HCT116 (cell line): ENCODE data around the gene KRT1. TPM values are rescaled to one million over a fixed set of nuclear protein-coding genes. Genes with fewer than 3 reads are reported as not detected.

ENCODE experiments used
- ATAC-seq: fragments of 200-7000 bp; cut with Tn5 transposase; 2 replicates; pipeline ENCODE4 v1.9.1; 2020; ENCODE audit warnings: mild to moderate bottlenecking, moderate library complexity
- BruUV-seq: library from RNA; stranded (reverse); fragments of 400-500 nt; replicated peaks from 2 replicates; lab custom pipeline; 2021; lab: Mats Ljungman, UMichigan
- CTCF ChIA-PET: fragments of 300-600 bp; sonication (Branson Sonifier 250); formaldehyde crosslinking; loops from one replicate; lab custom pipeline; 2021; ENCODE audit warnings: antibody characterized with exemption; lab: Charles Lee
- POLR2A ChIA-PET: fragments of 300-600, 350-600 bp; sonication (Branson Sonifier 250); formaldehyde crosslinking; loops from one replicate; lab custom pipeline; 2021; ENCODE audit warnings: antibody characterized with exemption; lab: Charles Lee
- RAD21 ChIA-PET, 2 experiments: fragments of 300-600 bp; sonication (Branson Sonifier 250); formaldehyde crosslinking; loops; one replicate each; lab custom pipeline; 2023; ENCODE audit warnings: low total read pairs in 2 of 2; ENCODE audit not compliant: uncharacterized antibody in 2 of 2, unreplicated experiment in 2 of 2, low non-redundant PET in 1 of 2; lab: Charles Lee
- DNase-seq: peaks from one replicate; pipeline ENCODE4 v3.0.0-alpha.2; 2010; ENCODE audit warnings: low read depth, low spot score
- H2AFZ ChIP-seq: fragments of 200-600 bp; shearing (Covaris generic), sonication (generic); 2 replicates; pipeline ENCODE4 v1.6.1; 2017; ENCODE audit warnings: low read depth, mixed run types, mixed read lengths, antibody characterized with exemption, low read length; ENCODE audit not compliant: poor library complexity, severe bottlenecking
- H3K27ac ChIP-seq: 2 replicates; pipeline ENCODE4 v1.5.1; 2012; ENCODE audit warnings: low read depth, low read length
- H3K27me3 ChIP-seq: fragments of 200-600 bp; sonication (generic); 2 replicates; pipeline ENCODE4 v1.6.1; 2016; ENCODE audit warnings: mixed run types, low read length, mixed read lengths; ENCODE audit not compliant: insufficient read depth
- H3K36me3 ChIP-seq, 2 experiments: fragments of 200-500 bp in 1 of 2; fragments of 200-600 bp in 1 of 2; sonication (Bioruptor generic) in 1 of 2; sonication (generic) in 1 of 2; 2 replicates each; pipeline versions ENCODE4 v1.5.1 to v1.6.1; 2014 to 2016; ENCODE audit warnings: low read length in 2 of 2, inconsistent platforms in 1 of 2, mixed read lengths in 1 of 2, mixed run types in 1 of 2; ENCODE audit not compliant: insufficient read depth in 2 of 2, control insufficient read depth in 1 of 2
- H3K4me1 ChIP-seq, 2 experiments: fragments of 200-600 bp in 1 of 2; sonication (generic) in 1 of 2; 2 replicates each; pipeline versions ENCODE4 v1.5.1 to v1.6.1; 2012 to 2017; ENCODE audit warnings: low read length in 2 of 2, inconsistent platforms in 1 of 2, mild to moderate bottlenecking in 1 of 2, mixed read lengths in 1 of 2, mixed run types in 1 of 2, moderate library complexity in 1 of 2; ENCODE audit not compliant: insufficient read depth in 2 of 2, control insufficient read depth in 1 of 2
- H3K4me2 ChIP-seq: fragments of 200-600 bp; sonication (generic); 2 replicates; pipeline ENCODE4 v1.6.1; 2017; ENCODE audit warnings: mixed run types, low read length, mixed read lengths
- H3K4me3 ChIP-seq, 2 experiments: fragments of 200-600 bp in 1 of 2; sonication (generic) in 1 of 2; replicated peaks in 1 of 2; 2 replicates each; pipeline ENCODE4 v1.5.1; 2011 to 2016; ENCODE audit warnings: low read length in 2 of 2, control low read depth in 1 of 2, low read depth in 1 of 2, mild to moderate bottlenecking in 1 of 2, mixed read lengths in 1 of 2, mixed run types in 1 of 2
- H3K79me2 ChIP-seq: fragments of 200-600 bp; sonication (generic); 2 replicates; pipeline ENCODE4 v1.6.1; 2017; ENCODE audit warnings: mild to moderate bottlenecking, mixed run types, low read length, moderate library complexity, mixed read lengths; ENCODE audit not compliant: insufficient read depth
- H3K9ac ChIP-seq: fragments of 200-600 bp; sonication (generic); 2 replicates; pipeline ENCODE4 v1.6.1; 2016; ENCODE audit warnings: low read length, mixed read lengths
- H3K9me2 ChIP-seq: fragments of 200-600 bp; sonication (generic), shearing (Covaris generic); 2 replicates; pipeline ENCODE4 v1.6.1; 2017; ENCODE audit warnings: mixed run types, mild to moderate bottlenecking, moderate library complexity; ENCODE audit not compliant: insufficient read depth
- H3K9me3 ChIP-seq, 2 experiments: fragments of 200-500 bp in 1 of 2; fragments of 200-600 bp in 1 of 2; sonication (Bioruptor generic) in 1 of 2; sonication (generic) in 1 of 2; 2 replicates each; pipeline ENCODE4 v1.6.1; 2014 to 2017; ENCODE audit warnings: low read length in 2 of 2, mixed read lengths in 2 of 2, inconsistent platforms in 1 of 2, low read depth in 1 of 2, mild to moderate bottlenecking in 1 of 2, mixed run types in 1 of 2, moderate library complexity in 1 of 2; ENCODE audit not compliant: control insufficient read depth in 1 of 2, insufficient read depth in 1 of 2
- H4K20me1 ChIP-seq: fragments of 200-600 bp; sonication (generic), shearing (Covaris generic); 2 replicates; pipeline ENCODE4 v1.6.1; 2017; ENCODE audit warnings: mixed run types, mild to moderate bottlenecking, moderate library complexity; ENCODE audit not compliant: insufficient read depth
- CEBPB ChIP-seq: IDR thresholded peaks from 2 replicates; pipeline ENCODE4 v1.6.1; 2012; ENCODE audit warnings: low read depth
- ELF1 ChIP-seq: IDR thresholded peaks from 2 replicates; pipeline ENCODE4 v1.6.1; 2012; ENCODE audit warnings: low read depth, borderline replicate concordance
- EZH2 ChIP-seq: fragments of 200-600 bp; sonication (generic); IDR thresholded peaks from 2 replicates; pipeline ENCODE4 v1.6.1; 2017; ENCODE audit warnings: antibody characterized with exemption, mixed run types
- FOSL1 ChIP-seq: IDR thresholded peaks from 2 replicates; pipeline ENCODE4 v1.6.1; 2012; ENCODE audit warnings: low read depth
- JUND ChIP-seq: IDR thresholded peaks from 2 replicates; pipeline ENCODE4 v1.6.1; 2012
- POLR2AphosphoS5 ChIP-seq: IDR thresholded peaks from 2 replicates; pipeline ENCODE4 v1.6.1; 2011; ENCODE audit warnings: mild to moderate bottlenecking, low read depth, low read length, moderate library complexity
- RAD21 ChIP-seq: IDR thresholded peaks from 2 replicates; pipeline ENCODE4 v1.6.1; 2012; ENCODE audit warnings: low read depth, mild to moderate bottlenecking
- SIN3A ChIP-seq: IDR thresholded peaks from 2 replicates; pipeline ENCODE4 v1.6.1; 2012; ENCODE audit warnings: low read depth
- SRF ChIP-seq: IDR thresholded peaks from 2 replicates; pipeline ENCODE4 v1.6.1; 2012; ENCODE audit warnings: low read depth
- TCF7L2 ChIP-seq: IDR thresholded peaks from 2 replicates; pipeline ENCODE4 v1.7.0; 2011; ENCODE audit warnings: borderline replicate concordance, inconsistent platforms; ENCODE audit not compliant: insufficient read depth, insufficient read length; ENCODE audit errors: extremely low read depth
- ZNF274 ChIP-seq: fragments of 200-500 bp; sonication (Bioruptor generic); IDR thresholded peaks from 2 replicates; pipeline ENCODE4 v1.6.1; 2014; ENCODE audit warnings: mild to moderate bottlenecking, low read depth, low read length, inconsistent platforms
- intact Hi-C: fragments of 100-400 bp; cut with micrococcal nuclease; formaldehyde crosslinking; loops from 2 replicates; pipeline ENCODE4 v1.10.0; 2022
- total RNA-seq: library from RNA; stranded (reverse); gene quantifications from one replicate; pipeline ENCODE4 v1.2.1, GENCODE V29; 2021; ENCODE audit not compliant: unreplicated experiment
- TF ChIP-seq, protein P1 (sequence below): IDR thresholded peaks from 2 replicates; pipeline ENCODE4 v1.6.1; 2012
- TF ChIP-seq, protein P2 (sequence below): IDR thresholded peaks from 2 replicates; pipeline ENCODE4 v1.6.1; 2012
- TF ChIP-seq, protein P3 (sequence below), 3 experiments: fragments of 200-600 bp in 1 of 3; sonication (generic) in 1 of 3; IDR thresholded peaks in 2 of 3; conservative IDR thresholded peaks in 1 of 3; 2 replicates each; pipeline ENCODE4 v1.5.1; 2012 to 2017; ENCODE audit warnings: low read depth in 2 of 3, low read length in 2 of 3, antibody characterized with exemption in 1 of 3, borderline replicate concordance in 1 of 3, control low read depth in 1 of 3, mild to moderate bottlenecking in 1 of 3, mixed read lengths in 1 of 3, mixed run types in 1 of 3, moderate library complexity in 1 of 3; ENCODE audit not compliant: insufficient read depth in 1 of 3
- TF ChIP-seq, protein P4 (sequence below): IDR thresholded peaks from 2 replicates; pipeline ENCODE4 v1.6.1; 2012; ENCODE audit warnings: low read depth

Gene KRT1
- total RNA-seq, 1 experiment from 2014 or later, result 0.20 TPM

DNA sequence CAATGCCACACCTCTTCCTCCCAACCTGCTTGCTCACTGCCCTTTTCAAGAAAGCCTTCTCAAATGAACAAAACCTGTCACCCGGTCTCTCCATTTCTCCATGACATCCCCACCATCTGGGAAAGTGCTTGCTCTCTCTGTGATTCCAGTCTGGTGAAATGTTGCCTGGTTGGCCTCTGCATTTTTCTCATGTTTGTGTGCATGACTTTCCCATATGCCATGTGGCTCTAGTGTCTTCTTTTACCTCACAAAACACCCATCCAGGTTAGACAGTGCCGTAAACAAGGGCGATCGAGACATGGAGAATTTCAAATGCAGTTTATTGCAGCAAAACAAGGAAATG is 5.8 kb downstream of the KRT1 start:
- TF ChIP-seq SIN3A, result no peak
- TF ChIP-seq POLR2AphosphoS5, result no peak
- TF ChIP-seq, protein P1, sequence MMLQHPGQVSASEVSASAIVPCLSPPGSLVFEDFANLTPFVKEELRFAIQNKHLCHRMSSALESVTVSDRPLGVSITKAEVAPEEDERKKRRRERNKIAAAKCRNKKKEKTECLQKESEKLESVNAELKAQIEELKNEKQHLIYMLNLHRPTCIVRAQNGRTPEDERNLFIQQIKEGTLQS, result no peak
- TF ChIP-seq ZNF274, result no peak
- TF ChIP-seq, protein P2, sequence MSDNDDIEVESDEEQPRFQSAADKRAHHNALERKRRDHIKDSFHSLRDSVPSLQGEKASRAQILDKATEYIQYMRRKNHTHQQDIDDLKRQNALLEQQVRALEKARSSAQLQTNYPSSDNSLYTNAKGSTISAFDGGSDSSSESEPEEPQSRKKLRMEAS, result no peak
- TF ChIP-seq, protein P3, sequence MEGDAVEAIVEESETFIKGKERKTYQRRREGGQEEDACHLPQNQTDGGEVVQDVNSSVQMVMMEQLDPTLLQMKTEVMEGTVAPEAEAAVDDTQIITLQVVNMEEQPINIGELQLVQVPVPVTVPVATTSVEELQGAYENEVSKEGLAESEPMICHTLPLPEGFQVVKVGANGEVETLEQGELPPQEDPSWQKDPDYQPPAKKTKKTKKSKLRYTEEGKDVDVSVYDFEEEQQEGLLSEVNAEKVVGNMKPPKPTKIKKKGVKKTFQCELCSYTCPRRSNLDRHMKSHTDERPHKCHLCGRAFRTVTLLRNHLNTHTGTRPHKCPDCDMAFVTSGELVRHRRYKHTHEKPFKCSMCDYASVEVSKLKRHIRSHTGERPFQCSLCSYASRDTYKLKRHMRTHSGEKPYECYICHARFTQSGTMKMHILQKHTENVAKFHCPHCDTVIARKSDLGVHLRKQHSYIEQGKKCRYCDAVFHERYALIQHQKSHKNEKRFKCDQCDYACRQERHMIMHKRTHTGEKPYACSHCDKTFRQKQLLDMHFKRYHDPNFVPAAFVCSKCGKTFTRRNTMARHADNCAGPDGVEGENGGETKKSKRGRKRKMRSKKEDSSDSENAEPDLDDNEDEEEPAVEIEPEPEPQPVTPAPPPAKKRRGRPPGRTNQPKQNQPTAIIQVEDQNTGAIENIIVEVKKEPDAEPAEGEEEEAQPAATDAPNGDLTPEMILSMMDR (IDR thresholded peaks at IDR 0.05 in 2 of 3, conservative IDR thresholded peaks at IDR 0.05 in 1 of 3; ENCODE audit: borderline replicate concordance in 1 of 3, insufficient read depth in 1 of 3, low read depth in 2 of 3, low read length in 2 of 3), result no peak
- no peak for TF ChIP-seq TCF7L2
- TF ChIP-seq EZH2, result no peak
- no peak for TF ChIP-seq FOSL1
- no peak for TF ChIP-seq RAD21
- TF ChIP-seq, protein P4, sequence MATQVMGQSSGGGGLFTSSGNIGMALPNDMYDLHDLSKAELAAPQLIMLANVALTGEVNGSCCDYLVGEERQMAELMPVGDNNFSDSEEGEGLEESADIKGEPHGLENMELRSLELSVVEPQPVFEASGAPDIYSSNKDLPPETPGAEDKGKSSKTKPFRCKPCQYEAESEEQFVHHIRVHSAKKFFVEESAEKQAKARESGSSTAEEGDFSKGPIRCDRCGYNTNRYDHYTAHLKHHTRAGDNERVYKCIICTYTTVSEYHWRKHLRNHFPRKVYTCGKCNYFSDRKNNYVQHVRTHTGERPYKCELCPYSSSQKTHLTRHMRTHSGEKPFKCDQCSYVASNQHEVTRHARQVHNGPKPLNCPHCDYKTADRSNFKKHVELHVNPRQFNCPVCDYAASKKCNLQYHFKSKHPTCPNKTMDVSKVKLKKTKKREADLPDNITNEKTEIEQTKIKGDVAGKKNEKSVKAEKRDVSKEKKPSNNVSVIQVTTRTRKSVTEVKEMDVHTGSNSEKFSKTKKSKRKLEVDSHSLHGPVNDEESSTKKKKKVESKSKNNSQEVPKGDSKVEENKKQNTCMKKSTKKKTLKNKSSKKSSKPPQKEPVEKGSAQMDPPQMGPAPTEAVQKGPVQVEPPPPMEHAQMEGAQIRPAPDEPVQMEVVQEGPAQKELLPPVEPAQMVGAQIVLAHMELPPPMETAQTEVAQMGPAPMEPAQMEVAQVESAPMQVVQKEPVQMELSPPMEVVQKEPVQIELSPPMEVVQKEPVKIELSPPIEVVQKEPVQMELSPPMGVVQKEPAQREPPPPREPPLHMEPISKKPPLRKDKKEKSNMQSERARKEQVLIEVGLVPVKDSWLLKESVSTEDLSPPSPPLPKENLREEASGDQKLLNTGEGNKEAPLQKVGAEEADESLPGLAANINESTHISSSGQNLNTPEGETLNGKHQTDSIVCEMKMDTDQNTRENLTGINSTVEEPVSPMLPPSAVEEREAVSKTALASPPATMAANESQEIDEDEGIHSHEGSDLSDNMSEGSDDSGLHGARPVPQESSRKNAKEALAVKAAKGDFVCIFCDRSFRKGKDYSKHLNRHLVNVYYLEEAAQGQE, result no peak
- no peak for TF ChIP-seq JUND
- no peak for TF ChIP-seq ELF1
- no peak for TF ChIP-seq CEBPB
- TF ChIP-seq SRF, result no peak
- ATAC-seq (no peak), DNase-seq (no peak)
- no peaks in the 10 kb centered on the region for H3K9me2 ChIP-seq
- no peaks in the 10 kb centered on the region for H3K9me3 ChIP-seq
- ChIA-PET CTCF (interaction anchor here (1.5 kb wide), 1 partner anchor 196 kb away, joined by 4 read pairs; no protein-coding TSS in a partner anchor), POLR2A (no interaction called here), RAD21 (no interaction called here)
- peaks cover 24% of the 10 kb centered on the region for H3K27me3 ChIP-seq
- H3K79me2 ChIP-seq, result no peaks in the 10 kb centered on the region
- no peak overlapping the region for H3K4me2 ChIP-seq
- BruUV-seq, result no TSS peak
- no peak overlapping the region for H2AFZ ChIP-seq
- peaks cover 0 to 23% of the 10 kb centered on the region in 2 experiments; a peak in 2 of 4 replicates for H3K4me1 ChIP-seq
- no peak overlapping the region for H3K27ac ChIP-seq
- no peak overlapping the region for H3K4me3 ChIP-seq
- no peak overlapping the region for H3K9ac ChIP-seq
- no peaks in the 10 kb centered on the region for H4K20me1 ChIP-seq
- intact Hi-C loops, result no loop called here
- no peaks in the 10 kb centered on the region for H3K36me3 ChIP-seq
